Measurements from ENCODE around the gene TNNT1.

Gene TNNT1

DNA sequence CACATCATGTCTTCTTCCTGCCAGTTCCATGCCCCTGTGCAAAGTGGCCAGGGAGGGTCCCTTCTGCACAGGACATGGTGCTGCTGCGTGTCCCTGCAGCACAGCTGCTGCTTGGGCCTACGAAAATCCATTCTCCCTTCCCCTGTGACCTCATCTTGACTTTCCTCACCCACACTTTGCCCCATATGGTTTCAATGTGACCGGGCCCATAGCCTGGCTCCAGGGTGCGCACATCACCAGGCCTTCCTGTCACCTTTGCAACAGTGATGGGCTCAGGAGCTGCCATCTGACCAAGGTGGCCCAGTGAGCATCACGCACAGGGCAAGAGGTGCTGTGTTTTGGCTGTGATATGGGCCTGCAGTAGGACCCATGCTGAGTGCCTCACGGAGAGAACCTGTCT is 42.4 kb downstream of the TNNT1 start:
- DNase-seq = no peak

DNA sequence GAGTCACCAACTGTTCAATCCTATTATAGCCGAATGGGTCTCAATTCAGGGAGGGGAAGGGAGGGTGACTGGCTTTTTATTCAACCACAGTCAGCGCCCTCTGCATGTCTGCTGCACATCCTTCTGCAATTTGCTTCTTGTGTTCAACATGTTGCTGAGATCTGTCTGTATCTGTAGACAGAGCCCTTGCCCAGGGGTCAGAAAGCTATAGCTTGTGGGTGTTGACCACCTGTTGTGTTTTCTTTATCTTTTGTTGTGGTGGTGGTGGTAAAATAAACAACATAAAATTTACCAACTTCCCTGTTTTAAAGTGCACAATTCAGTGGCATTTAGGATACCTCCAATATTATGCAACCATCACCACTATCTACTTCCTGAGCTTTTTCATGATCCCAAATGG is 43.8 kb downstream of the TNNT1 start:
- DNase-seq = no peak

DNA sequence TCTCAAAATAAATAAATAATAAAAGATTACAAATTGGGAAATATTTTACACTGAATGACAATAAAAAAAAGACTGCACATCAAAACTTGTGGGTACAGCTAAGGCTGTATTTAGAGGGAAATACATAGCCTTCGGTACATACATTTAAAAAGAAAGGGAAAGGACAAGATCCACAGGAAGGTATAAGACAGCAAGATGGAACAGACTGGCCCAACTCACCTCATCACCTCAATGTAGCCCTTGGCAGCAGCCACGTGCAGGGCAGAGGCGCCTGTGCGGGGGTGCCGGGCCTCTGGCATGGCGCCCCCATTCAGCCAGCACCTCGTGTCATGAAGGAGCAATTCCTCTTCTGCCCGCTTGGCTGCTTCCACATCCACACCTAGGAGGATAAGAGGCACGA is 45.8 kb downstream of the TNNT1 start:
- DNase-seq = no peak

DNA sequence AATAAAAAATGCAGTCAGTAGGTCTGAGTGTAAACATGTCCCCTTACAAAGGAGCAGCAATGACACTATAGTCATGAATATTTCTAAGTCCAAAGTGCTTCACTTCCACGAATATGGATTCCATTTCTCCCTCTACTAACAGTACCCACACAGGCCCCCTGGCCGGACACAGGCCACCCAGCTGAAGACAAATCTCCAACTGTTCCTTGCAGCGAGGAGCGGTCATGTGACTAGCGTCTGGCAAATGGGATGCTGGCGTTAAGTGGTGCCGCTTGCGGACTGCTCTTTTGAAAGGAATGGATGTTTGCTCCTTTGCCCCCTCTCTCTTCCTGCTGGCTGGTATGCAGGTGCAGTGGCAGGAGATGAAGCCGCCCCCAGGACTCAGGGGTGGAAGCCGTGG is 47.7 kb downstream of the TNNT1 start:
- DNase-seq = no peak

DNA sequence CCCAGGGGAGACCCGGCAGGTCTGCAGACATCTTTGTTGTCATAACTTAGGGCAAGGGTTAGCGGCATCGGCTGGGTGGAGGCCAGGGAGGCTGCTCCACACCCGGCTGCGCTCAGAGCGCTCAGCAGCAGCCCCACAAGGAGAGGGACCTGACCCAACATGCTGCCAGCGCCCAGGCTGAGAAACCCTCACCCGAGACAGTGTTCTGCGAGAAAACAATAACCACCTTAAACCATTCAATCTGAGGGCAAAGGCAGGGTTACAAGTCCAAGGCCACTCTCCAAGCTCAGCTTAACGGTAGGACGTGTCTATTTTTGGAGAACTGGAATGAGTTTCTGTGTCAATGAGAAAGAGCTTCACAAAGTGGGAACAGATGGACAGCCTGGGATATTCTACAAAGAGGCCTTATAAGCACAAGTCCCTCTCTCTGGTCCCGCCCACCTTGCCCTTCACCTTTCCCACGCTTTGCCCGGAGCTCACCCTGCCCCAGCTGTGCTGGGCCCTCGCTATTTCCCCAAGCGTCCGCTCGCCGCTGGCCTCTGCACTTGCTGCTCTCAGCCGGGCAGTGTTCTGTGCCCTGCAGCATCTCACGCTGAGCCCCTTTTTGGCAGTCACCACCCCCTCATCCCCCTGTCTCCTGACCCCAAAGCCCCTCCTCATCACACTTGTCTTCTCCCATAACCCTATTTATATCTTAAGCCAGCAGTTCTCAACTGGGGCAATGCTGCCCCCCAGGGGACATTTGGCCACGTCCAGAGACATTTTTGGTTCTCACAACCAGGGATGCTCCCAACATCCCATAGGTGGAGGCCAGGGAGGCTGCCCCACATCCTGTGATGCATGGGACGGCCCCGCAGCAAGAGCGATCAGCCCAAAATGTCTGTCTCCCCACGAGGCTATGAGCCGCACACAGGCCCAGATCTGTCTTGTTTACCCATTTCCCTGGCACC is 49.2 kb downstream of the TNNT1 start:
- no peak for DNase-seq

DNA sequence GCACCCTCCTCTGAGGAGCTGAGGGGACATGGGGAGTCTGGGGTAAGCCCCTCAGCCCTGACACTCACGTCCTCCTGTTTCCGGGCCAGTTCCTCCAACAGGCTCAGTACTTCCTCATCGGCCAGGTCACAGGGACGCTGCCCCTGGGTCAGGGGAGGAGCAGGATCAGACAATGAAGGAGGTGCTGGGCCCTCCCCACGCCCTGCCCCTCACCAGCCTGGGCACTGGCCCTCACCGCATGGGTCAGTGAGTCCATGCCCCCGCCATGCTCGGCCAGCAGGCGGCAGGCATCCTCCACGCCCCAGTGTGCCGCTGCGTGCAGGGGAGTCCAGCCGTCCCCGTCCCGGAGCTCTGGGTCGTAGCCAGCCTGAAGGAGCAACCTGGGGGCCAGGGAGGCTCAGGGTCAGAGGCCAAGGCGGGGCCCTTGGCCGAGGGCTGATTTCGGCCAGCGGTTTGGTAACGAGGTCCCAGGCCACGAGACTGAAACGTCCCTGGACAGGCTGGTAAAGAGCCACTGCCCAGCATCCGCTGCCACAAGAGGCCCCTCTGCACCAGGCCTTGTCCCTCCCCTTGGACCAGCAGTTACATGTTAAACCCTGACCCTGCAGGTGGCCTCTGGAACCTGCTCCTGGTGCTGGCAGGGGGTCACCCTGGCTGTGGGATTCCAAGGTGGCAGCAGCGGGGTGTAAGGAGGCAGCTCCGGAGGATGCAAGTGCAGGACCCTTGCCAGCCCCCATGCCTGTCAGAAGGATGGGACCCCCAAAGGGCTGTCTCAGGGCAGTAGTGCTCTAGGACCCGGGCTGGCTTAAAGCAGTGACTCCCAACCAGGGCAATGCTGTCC is 50.1 kb downstream of the TNNT1 start:
- DNase-seq = no peak

DNA sequence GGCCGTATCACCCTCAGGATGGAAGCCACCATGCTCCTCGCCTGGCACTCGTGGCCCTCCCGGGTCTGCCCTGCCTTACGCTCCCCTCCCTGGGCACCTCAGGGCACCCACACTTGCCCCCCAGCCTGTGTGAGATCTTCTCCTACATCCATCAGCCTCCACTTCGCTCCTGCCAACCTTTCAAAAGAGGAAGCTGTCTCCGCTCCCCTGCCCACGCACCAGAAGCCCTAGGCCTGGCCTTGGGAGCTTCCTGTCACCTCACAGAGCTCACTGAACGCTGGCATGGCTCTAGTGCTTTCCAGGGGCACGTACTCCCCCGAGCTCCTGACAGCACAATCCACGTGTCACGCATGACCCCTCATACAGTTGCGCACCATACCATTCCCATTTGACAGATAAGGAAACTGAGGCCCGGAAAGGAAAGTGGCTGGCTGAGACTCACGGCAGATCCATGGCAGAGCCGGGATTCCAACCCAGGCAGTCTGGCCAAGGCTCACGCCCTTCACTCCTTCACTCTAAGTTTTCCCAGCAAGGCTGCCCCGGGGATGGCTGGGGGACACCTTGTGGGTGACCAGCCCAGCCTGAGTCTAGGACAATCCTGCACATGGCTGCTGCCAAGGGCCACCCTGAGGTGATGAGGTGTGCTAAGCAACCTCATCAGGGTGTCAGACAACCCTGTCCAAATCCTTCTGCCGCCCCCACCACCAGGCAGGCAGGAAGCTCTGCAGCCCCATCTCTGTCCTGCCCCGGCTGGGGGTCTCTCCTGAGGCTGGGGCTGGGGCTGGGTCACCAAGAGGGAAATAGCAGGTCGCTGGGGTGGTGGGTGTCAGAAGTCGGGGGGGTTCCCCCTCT is 50.9 kb downstream of the TNNT1 start:
- peak; percentile 26 for DNase-seq

DNA sequence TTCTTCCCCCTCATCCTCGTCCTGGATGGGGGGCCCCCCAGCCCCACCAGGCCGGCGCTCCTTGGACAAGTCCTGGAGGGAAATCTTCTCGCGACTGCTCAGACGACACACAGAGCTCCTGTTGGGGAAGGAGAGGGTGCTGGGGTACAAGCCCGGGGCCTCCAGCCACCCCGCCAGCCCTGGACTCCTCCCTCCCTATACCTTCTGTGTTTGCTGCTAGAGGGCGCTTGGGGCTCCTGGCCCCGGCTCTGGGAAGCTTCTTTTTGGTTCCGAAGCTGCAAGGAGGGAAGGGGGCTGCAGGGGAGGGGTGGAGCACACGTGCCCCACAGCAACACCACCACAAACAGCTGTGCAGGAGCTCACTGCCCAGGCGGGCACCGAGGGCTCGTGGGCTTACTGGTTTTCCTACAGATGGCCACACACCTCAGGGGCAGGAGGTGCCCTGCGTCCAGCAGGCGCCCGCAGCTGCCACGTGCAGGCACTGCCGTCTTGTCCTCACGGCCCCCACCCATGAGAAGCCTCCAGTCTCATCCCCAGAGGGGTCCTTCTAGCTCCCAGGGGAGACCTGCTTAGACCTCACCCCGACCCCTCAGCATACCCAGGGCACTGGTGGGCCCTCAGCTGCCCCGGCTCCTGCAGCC is 52.8 kb downstream of the TNNT1 start:
- no peak for DNase-seq

DNA sequence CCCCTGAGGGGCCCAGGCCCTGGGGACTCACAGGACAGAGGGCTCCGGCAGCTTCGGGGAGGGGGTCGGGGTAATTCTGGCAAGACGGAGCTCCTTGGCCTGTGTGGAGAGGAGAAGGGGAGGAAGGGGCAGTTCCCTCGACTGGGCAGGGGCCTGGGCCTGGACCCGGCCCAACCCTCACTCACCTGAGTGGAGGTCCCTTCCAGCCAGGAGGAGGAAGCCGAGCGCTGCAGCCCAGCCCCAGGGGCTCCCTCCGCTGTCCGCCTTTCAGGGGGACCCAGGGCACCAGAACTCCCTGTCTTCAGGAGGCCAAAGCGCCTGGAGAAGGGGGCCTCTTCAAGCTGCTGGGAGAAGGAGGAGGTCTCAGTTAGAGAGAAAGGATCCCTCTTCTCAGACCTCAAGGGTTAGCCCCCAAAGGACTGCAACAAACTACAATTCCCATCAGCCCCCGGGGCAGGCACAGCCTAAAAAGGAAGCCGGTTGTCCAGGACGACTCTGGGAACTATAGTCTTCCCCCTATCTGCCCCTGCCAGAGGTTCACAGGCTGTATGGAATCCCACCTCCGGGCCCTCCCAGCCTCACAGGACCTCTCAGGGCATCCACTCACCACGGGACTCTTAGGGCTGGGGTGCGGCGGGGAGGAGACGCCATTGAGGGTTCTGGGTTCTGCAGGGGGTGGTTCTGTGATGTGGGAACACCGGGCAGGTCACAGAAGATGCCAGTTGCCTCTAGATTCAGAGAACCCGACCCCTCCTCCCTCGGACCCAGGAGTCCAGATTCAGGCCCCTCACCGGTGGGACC is 53.5 kb downstream of the TNNT1 start:
- DNase-seq = no peak

DNA sequence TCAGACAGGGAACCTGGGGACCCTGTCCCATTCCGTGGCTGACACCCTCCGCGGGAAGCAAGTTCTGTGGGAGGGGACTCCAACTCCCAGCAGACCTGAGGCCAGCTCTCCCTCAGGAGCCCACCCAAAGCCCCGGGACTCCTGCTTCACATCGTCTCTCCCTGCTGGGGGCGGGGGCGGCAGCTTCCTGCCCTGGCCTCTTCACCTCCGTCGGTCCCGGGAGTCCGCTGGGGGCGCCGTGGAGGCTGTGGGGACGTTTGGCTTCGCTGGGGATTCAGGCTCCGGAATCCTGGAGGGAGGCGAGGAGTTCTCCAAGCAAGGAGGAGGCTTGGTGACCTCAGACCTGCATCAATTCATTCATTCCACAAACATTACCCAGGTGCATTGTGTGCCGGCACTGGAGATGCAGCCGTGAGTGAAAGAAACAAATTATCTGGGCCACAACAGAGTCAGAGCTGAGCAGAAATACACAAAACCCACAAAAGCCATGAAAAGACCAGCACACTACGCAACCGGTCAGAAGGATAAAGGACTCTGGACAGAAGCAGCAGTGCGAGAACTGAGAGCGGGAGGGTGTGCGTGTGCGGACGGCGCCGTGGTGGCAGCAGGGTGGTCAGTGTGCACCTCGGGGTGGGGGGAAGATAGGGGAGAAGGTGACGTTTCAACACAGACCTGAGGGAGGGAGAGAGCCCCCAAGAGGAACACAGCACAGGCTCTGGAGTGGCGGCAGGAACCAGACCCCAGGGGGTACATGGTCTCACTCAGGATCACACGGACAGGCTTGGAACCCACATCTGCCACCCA is 54.3 kb downstream of the TNNT1 start:
- DNase-seq = no peak

DNA sequence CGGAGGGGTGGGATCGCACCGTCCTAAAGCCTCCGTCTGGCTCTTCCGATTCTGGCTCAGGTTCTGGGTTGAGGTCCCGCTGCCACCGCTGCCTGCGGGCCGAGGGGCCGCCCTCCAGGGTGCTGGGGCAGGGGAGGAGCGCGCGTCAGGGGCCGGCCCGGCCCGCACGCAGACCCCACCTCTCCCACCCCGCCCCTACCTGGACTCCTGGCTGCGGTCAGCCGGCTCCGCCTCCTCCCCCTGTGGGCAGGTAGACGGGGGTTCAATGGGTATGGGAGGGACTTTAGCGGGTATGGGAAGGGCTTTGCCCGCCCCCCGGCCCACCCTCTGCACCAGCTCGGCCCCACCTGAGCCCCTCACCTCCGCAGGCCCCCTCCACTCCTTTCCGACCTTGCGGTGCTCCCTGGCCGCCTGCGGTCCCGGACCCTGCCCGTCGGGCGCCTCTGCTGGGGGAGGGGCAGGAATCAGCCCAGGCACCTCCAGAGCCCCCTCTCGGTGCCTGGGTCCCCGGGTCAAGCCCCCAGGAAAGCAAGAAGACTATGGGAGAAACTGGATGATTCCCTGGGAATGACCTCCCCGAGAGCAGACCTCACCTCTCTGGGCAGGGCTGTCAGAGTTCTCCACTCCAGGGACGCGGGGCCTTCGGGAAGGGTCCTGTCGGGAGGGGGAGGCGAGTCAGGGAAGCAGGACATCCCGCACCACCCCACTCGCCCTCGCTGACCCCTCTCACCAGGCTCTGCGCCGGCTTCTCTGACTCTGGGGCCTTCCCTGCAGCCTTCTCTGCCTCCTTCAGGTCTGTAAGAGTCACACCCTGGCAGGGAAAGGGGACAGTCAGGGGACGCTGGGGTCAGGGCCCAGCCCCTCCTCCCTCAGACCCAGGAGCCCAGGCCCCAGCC is 56.3 kb downstream of the TNNT1 start:
- DNase-seq = no peak

DNA sequence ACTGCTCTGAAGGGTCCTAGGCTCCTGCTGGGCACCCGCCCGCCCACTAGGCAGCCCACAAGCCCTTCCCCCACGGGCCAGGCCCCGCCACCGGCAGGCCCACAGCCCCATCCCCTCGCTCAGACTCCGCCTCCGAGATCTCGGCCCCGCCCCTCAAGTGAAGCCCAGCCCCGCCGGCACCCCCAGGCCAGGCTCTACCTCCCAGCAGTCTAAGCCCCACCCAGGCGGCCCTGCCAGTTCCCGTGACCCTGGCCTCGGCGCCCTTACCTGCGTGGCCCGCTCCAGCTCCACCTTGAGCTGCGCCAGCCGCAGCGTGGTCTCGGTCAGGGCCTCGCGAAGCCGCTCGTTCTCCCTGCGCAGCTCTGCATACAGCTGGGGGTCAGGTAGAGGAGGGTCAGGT is 57.1 kb downstream of the TNNT1 start:
- no peak for DNase-seq

DNA sequence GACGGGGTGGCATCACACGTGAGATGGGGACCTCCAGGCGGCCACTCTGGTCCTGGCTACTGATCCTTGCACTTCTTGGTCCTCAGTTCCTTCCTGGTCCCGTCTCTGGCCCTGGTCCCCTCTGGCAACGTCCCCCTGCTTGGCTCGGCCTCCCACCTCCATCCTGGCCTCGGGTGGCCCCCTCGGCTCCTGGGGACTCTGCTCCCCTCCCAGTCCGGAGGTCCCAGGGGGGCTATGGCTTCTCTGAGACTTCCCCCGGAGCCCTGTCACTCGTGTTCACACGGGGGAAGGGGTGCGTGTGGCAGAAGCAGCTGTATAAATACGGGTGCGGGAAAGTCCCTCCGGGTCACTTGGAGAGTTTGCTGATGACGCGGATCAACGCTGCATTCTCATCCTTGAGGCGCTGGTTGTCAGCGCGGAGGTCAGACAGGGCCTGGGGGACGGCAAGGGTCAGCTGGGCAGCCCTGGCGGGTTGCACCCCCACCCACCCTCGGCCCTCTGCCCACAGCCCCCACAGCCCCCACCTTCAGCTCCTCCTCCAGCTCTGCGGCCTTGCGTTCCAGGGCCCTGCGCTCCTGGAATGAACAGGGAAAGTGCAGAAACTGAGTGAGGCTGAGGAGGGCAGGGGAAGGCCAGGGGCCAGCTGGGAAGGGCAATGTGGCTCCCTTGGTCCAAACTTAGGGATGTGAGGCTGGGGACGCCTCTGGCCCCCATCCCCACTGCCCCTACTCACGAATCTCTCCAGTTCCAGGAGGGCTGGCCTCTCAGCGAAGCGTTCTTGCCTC is 57.7 kb downstream of the TNNT1 start:
- no peak for DNase-seq

DNA sequence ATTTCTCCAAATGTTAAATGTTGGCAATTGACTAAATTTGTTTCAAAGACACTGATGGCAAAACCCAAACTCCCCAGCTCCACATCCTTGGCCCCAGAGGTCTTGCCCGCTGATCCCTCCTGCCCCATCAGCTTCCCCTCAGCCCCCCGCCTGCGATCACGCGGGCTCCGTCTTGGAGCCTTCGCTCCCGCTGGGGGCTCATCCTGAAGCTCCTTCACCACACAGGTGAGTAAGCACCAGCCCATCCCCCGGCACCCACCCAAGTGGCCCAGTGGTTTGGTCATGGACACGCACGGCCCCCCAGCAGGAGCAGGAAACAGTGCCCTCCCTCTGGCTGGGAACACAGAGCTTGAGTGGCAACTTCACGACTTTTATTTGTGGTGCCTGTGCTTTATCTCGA is 58.4 kb downstream of the TNNT1 start:
- no peak for DNase-seq

DNA sequence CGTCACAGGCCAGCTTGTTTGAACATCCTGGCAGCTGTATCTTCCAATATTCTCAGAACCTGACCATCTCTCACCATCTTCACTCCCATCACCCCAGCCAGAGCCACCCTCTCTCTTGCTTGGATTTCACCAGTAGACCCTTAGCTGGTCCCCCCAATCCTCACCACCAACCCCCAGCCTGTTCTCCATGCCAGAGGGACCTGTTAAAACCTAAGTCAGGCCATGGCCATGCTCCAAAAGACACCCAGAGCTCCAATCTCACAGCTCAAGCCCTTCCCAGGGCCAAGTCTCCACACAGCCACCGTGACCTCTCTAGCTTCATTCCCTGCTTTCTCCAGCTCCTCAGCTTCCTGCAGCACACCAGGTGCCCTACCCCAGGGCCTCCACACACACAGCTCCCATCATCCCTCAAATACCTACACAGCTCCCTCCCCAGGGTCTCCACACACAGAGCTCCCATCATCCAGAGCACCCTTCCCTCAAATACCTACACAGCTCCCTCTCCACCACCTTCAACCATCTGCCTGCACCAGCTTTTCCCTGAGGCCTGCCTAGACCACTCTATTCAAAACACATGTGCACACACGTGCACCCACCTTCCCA is 59.6 kb downstream of the TNNT1 start:
- no peak for DNase-seq

DNA sequence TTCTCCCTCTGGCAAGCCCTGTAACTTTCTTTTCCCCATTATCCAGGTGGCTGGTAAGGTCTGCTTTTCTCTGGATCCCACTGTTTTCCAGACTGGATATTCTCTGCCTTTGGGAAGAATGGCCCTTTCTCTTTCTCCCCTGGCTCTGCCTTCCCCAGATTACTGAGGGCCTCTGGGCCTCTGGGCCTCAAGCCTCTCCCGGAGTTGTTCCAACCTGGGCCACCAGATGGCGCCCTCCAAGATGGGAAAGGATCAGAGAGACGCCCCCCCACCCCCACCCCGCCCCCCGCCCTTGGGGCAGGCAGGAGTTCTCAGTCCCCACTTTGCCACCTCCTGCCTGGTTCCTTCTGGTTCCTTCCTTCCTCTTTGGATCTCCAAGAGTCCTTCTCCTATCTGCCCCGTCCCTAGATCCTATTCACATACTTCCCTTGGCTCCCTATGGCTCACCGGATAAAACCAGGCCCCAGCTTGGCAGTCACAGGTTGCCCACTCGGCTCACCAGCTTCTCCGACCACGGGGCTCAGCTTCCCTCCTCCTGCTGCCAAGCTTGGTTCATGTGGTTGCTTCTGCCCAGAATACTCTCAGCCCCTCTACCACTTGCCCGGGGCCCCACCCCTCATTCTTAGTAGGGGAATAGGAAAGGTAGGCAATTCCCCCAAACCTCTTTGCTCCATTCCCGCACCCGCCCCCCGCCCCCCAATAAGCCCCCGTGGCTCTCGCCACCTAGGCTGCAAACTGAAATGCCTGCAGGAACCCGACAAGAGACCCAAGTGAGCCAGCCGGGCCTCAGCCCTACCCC is 60.3 kb downstream of the TNNT1 start:
- DNase-seq = peak; percentile 81

DNA sequence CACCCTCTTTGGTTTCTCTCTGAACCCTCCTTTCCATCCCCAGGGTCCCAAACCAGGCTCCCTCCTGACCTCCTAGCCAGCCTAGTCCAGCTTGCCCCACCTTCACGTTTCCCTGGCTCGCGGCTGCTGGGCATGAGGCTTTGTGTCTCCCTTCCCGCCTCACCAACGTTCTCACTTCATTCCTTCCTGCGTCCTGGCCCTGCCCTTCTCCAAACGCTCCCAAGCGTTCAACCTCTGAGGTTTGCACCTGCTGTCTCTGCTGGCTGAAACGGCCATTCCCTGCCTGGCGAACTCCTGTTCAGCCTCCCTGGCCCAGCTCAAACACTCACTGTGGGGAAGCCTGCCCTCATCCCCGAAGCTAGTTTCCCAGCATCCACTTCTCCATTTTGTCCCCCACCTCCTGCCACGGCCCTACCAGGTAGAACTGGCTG is 61.0 kb downstream of the TNNT1 start:
- DNase-seq = no peak

DNA sequence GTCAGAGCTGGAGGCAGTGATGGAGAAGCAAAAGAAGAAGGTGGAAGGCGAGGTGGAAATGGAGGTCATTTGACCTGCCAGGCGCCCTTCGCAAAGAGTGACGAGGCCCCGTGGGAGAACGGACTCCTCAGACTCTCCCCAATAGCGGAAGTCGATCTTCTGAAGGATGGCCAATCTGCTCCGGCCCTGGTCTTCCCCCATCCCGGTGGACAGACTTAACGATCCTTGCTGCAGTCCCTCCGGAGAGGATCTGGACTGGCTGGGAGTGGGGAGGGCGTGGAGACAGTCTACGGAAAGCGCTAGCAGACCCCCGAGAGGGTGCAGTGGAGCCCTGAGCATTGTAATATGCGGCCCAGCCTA is 61.5 kb downstream of the TNNT1 start:
- DNase-seq = no peak
